ENCODE data around the gene OGFOD1. TPM values are rescaled to one million over a fixed set of nuclear protein-coding genes. Genes with fewer than 3 reads are reported as not detected.

OGFOD1 gene
- total RNA-seq (22.7 TPM), polyA plus RNA-seq (10 to 100 TPM; 80.9 to 96.4 (median 85.7) TPM)

- Mint-ChIP-seq H3K36me3 (peaks cover 15% of the 10 kb centered on the region), H3K4me1 (peaks cover 33 to 71% (median 56%) of the 10 kb centered on the region in 4 donors), H3K27me3 (no peaks in the 10 kb centered on the region), H3K4me3 (peak within 1 kb of the TSS; percentile 92 to 100 (median 96)), H3K27ac (peak within 1 kb of the TSS; percentile 94 to 98 (median 96)), H3K9me3 (peaks cover 0 to 2% (median 0%) of the 10 kb centered on the region in 7 donors)
- peak; percentile 91 to 98 (median 95) for DNase-seq
- H3K4me3 ChIP-seq (ENCODE audit: low read depth, low read length) = peak within 1 kb of the TSS; percentile 98
- peak within 1 kb of the TSS; percentile 84 for H3K27ac ChIP-seq (ENCODE audit: insufficient read depth, low read length, poor library complexity, severe bottlenecking)
- H3K4me1 ChIP-seq (ENCODE audit: control insufficient read depth, insufficient read depth, low read length, poor library complexity, severe bottlenecking) = peaks cover 44% of the 10 kb centered on the region
- no peaks in the 10 kb centered on the region for H3K9me3 ChIP-seq (ENCODE audit: control insufficient read depth in 2 of 2, low read length in 2 of 2)
- H3K36me3 ChIP-seq (ENCODE audit: control insufficient read depth, insufficient read depth, low read length) = peaks cover 36% of the 10 kb centered on the region
- H3K27me3 ChIP-seq (ENCODE audit: control insufficient read depth, insufficient read depth, low read length) = no peaks in the 10 kb centered on the region
- ATAC-seq (ENCODE audit: low read depth in 2 of 2) = peak; percentile 99
Observed at GRCh38 chr16:56450986-56451752, at the start of gene OGFOD1, which contains the start of gene NUDT21. Gene OGFOD1 (plus strand): TSS chr16:56451554. CDS start chr16:56451613, 59 bp downstream. Gene NUDT21 (minus strand): TSS chr16:56451332. CDS start chr16:56451202, 130 bp downstream.

- no peak for DNase-seq
- Mint-ChIP-seq H3K4me1 (peaks cover 4 to 10% (median 7%) of the 10 kb centered on the region in 4 donors), H3K36me3 (peaks cover 46% of the 10 kb centered on the region), H3K4me3 (no peak overlapping the region), H3K27me3 (no peaks in the 10 kb centered on the region), H3K27ac (no peak overlapping the region), H3K9me3 (no peaks in the 10 kb centered on the region)
- H3K27me3 ChIP-seq (ENCODE audit: control insufficient read depth, insufficient read depth, low read length) = no peaks in the 10 kb centered on the region
- no peaks in the 10 kb centered on the region for H3K9me3 ChIP-seq (ENCODE audit: control insufficient read depth in 2 of 2, low read length in 2 of 2)
- no peak overlapping the region for H3K27ac ChIP-seq (ENCODE audit: insufficient read depth, low read length, poor library complexity, severe bottlenecking)
- H3K4me3 ChIP-seq (ENCODE audit: low read depth, low read length) = no peak overlapping the region
- no peaks in the 10 kb centered on the region for H3K4me1 ChIP-seq (ENCODE audit: control insufficient read depth, insufficient read depth, low read length, poor library complexity, severe bottlenecking)
- ATAC-seq (ENCODE audit: low read depth in 2 of 2) = no peak
- peaks cover 70% of the 10 kb centered on the region for H3K36me3 ChIP-seq (ENCODE audit: control insufficient read depth, insufficient read depth, low read length)
Observed at GRCh38 chr16:56405977-56406672, 45.2 kb upstream of the OGFOD1 start.

GRCh38 chr16:56408379-56409098, 42.8 kb upstream of the OGFOD1 start:
- Mint-ChIP-seq H3K9me3 (no peaks in the 10 kb centered on the region), H3K4me3 (no peak overlapping the region), H3K36me3 (peaks cover 45% of the 10 kb centered on the region), H3K27ac (no peak overlapping the region), H3K4me1 (peaks cover 5 to 19% (median 12%) of the 10 kb centered on the region in 4 donors), H3K27me3 (no peaks in the 10 kb centered on the region)
- H3K4me3 ChIP-seq (ENCODE audit: low read depth, low read length) = no peak overlapping the region
- no peak for DNase-seq
- ATAC-seq (ENCODE audit: low read depth in 2 of 2) = no peak
- H3K27me3 ChIP-seq (ENCODE audit: control insufficient read depth, insufficient read depth, low read length) = no peaks in the 10 kb centered on the region
- no peaks in the 10 kb centered on the region for H3K9me3 ChIP-seq (ENCODE audit: control insufficient read depth in 2 of 2, low read length in 2 of 2)
- no peak overlapping the region for H3K27ac ChIP-seq (ENCODE audit: insufficient read depth, low read length, poor library complexity, severe bottlenecking)
- no peaks in the 10 kb centered on the region for H3K4me1 ChIP-seq (ENCODE audit: control insufficient read depth, insufficient read depth, low read length, poor library complexity, severe bottlenecking)
- H3K36me3 ChIP-seq (ENCODE audit: control insufficient read depth, insufficient read depth, low read length) = peaks cover 67% of the 10 kb centered on the region

- Histone ChIP-seq H3K36me3 (ENCODE audit: control insufficient read depth, insufficient read depth, low read length) (peaks cover 65% of the 10 kb centered on the region), H3K4me3 (ENCODE audit: low read depth, low read length) (no peak overlapping the region), H3K9me3 (ENCODE audit: control insufficient read depth in 2 of 2, low read length in 2 of 2) (no peaks in the 10 kb centered on the region), H3K27ac (ENCODE audit: insufficient read depth, low read length, poor library complexity, severe bottlenecking) (no peak overlapping the region), H3K4me1 (ENCODE audit: control insufficient read depth, insufficient read depth, low read length, poor library complexity, severe bottlenecking) (no peaks in the 10 kb centered on the region), H3K27me3 (ENCODE audit: control insufficient read depth, insufficient read depth, low read length) (no peaks in the 10 kb centered on the region)
- ATAC-seq (ENCODE audit: low read depth in 2 of 2) = no peak
- no peak for DNase-seq
- Mint-ChIP-seq H3K27me3 (no peaks in the 10 kb centered on the region), H3K4me1 (peaks cover 7 to 21% (median 17%) of the 10 kb centered on the region in 4 donors), H3K4me3 (no peak overlapping the region), H3K9me3 (no peaks in the 10 kb centered on the region), H3K27ac (no peak overlapping the region), H3K36me3 (peaks cover 46% of the 10 kb centered on the region)
Observed at GRCh38 chr16:56409195-56409594, 42.2 kb upstream of the OGFOD1 start.

- Histone ChIP-seq H3K9me3 (ENCODE audit: control insufficient read depth in 2 of 2, low read length in 2 of 2) (no peaks in the 10 kb centered on the region), H3K4me1 (ENCODE audit: control insufficient read depth, insufficient read depth, low read length, poor library complexity, severe bottlenecking) (no peaks in the 10 kb centered on the region), H3K36me3 (ENCODE audit: control insufficient read depth, insufficient read depth, low read length) (peaks cover 51% of the 10 kb centered on the region), H3K27me3 (ENCODE audit: control insufficient read depth, insufficient read depth, low read length) (no peaks in the 10 kb centered on the region), H3K4me3 (ENCODE audit: low read depth, low read length) (no peak overlapping the region), H3K27ac (ENCODE audit: insufficient read depth, low read length, poor library complexity, severe bottlenecking) (no peak overlapping the region)
- H3K27ac Mint-ChIP-seq = no peak overlapping the region
- no peak overlapping the region for H3K4me3 Mint-ChIP-seq
- no peak for ATAC-seq (ENCODE audit: low read depth in 2 of 2)
- DNase-seq = no peak
- H3K36me3 Mint-ChIP-seq = peaks cover 33% of the 10 kb centered on the region
- no peaks in the 10 kb centered on the region for H3K9me3 Mint-ChIP-seq
- peaks cover 21 to 30% (median 27%) of the 10 kb centered on the region in 4 donors for H3K4me1 Mint-ChIP-seq
- no peaks in the 10 kb centered on the region for H3K27me3 Mint-ChIP-seq
Observed at GRCh38 chr16:56411123-56411522, 40.2 kb upstream of the OGFOD1 start.

GRCh38 chr16:56411624-56412023, 39.7 kb upstream of the OGFOD1 start:
- no peak for ATAC-seq (ENCODE audit: low read depth in 2 of 2)
- Histone ChIP-seq H3K4me1 (ENCODE audit: control insufficient read depth, insufficient read depth, low read length, poor library complexity, severe bottlenecking) (no peaks in the 10 kb centered on the region), H3K27me3 (ENCODE audit: control insufficient read depth, insufficient read depth, low read length) (no peaks in the 10 kb centered on the region), H3K27ac (ENCODE audit: insufficient read depth, low read length, poor library complexity, severe bottlenecking) (no peak overlapping the region), H3K4me3 (ENCODE audit: low read depth, low read length) (no peak overlapping the region), H3K9me3 (ENCODE audit: control insufficient read depth in 2 of 2, low read length in 2 of 2) (no peaks in the 10 kb centered on the region), H3K36me3 (ENCODE audit: control insufficient read depth, insufficient read depth, low read length) (peaks cover 51% of the 10 kb centered on the region)
- peaks cover 33% of the 10 kb centered on the region for H3K36me3 Mint-ChIP-seq
- H3K27me3 Mint-ChIP-seq = no peaks in the 10 kb centered on the region
- no peaks in the 10 kb centered on the region for H3K9me3 Mint-ChIP-seq
- no peak overlapping the region for H3K4me3 Mint-ChIP-seq
- no peak for DNase-seq
- peaks cover 24 to 31% (median 27%) of the 10 kb centered on the region in 4 donors for H3K4me1 Mint-ChIP-seq
- no peak overlapping the region for H3K27ac Mint-ChIP-seq

GRCh38 chr16:56413381-56413780, 38.0 kb upstream of the OGFOD1 start:
- Histone ChIP-seq H3K4me3 (ENCODE audit: low read depth, low read length) (no peak overlapping the region), H3K9me3 (ENCODE audit: control insufficient read depth in 2 of 2, low read length in 2 of 2) (no peaks in the 10 kb centered on the region), H3K4me1 (ENCODE audit: control insufficient read depth, insufficient read depth, low read length, poor library complexity, severe bottlenecking) (no peaks in the 10 kb centered on the region), H3K27me3 (ENCODE audit: control insufficient read depth, insufficient read depth, low read length) (no peaks in the 10 kb centered on the region), H3K27ac (ENCODE audit: insufficient read depth, low read length, poor library complexity, severe bottlenecking) (no peak overlapping the region), H3K36me3 (ENCODE audit: control insufficient read depth, insufficient read depth, low read length) (peaks cover 41% of the 10 kb centered on the region)
- H3K9me3 Mint-ChIP-seq = no peaks in the 10 kb centered on the region
- H3K27ac Mint-ChIP-seq = peak overlapping the region in 1 of 3 donors; percentile 16
- peaks cover 29% of the 10 kb centered on the region for H3K36me3 Mint-ChIP-seq
- ATAC-seq (ENCODE audit: low read depth in 2 of 2) = no peak
- DNase-seq = no peak
- H3K4me3 Mint-ChIP-seq = no peak overlapping the region
- H3K4me1 Mint-ChIP-seq = peaks cover 24 to 37% (median 26%) of the 10 kb centered on the region in 4 donors
- H3K27me3 Mint-ChIP-seq = no peaks in the 10 kb centered on the region

All from CD4-positive, CD25-positive, alpha-beta regulatory T cell (primary cell).